CD4-positive, alpha-beta T cell (primary cell): ENCODE results near the gene STARD7. TPM values are rescaled to one million over a fixed set of nuclear protein-coding genes. Genes with fewer than 3 reads are reported as not detected.

Experiments
- ATAC-seq: fragments of 200-7000 bp; cut with Tn5 transposase; one replicate; pipeline ENCODE4 v1.10.0; 2022; ENCODE audit warnings: mild to moderate bottlenecking; ENCODE audit not compliant: poor library complexity
- CTCF ChIA-PET: fragments of 350-600 bp; sonication (Branson Sonifier 250); formaldehyde crosslinking; loops from one replicate; lab custom pipeline; 2021; ENCODE audit warnings: antibody characterized with exemption, inconsistent platforms; lab: Charles Lee
- POLR2A ChIA-PET: fragments of 350-600 bp; sonication (Branson Sonifier 250); formaldehyde crosslinking; loops from one replicate; lab custom pipeline; 2021; ENCODE audit warnings: antibody characterized with exemption, inconsistent platforms; lab: Charles Lee
- DNase-seq, 14 experiments: peaks; one replicate each; pipeline ENCODE4 v3.0.0-alpha.2; 2013 to 2020; ENCODE audit warnings: mixed read lengths in 2 of 14
- H3K27ac ChIP-seq, 2 donors: one replicate each; pipeline versions ENCODE4 v1.5.1 to v1.7.0; 2013; ENCODE audit warnings: low read length in 2 of 2, low read depth in 1 of 2, mild to moderate bottlenecking in 1 of 2
- H3K27me3 ChIP-seq, 2 experiments: 1 replicate in 1 of 2; 2 replicates in 1 of 2; pipeline versions ENCODE4 v1.6.1 to v1.7.0; 2013; ENCODE audit warnings: low read length in 2 of 2, control low read depth in 1 of 2, mild to moderate bottlenecking in 1 of 2, moderate library complexity in 1 of 2; ENCODE audit not compliant: insufficient read depth in 2 of 2, control insufficient read depth in 1 of 2
- H3K36me3 ChIP-seq: one replicate; pipeline ENCODE4 v1.6.1; 2013; ENCODE audit warnings: low read length, control low read depth; ENCODE audit not compliant: insufficient read depth
- H3K4me1 ChIP-seq: one replicate; pipeline ENCODE4 v1.6.1; 2013; ENCODE audit warnings: low read length, control low read depth; ENCODE audit not compliant: insufficient read depth
- H3K4me3 ChIP-seq: one replicate; pipeline ENCODE4 v1.5.1; 2013; ENCODE audit warnings: mild to moderate bottlenecking, low read length, moderate library complexity
- H3K9me3 ChIP-seq, 2 experiments: 1 replicate in 1 of 2; 2 replicates in 1 of 2; pipeline versions ENCODE4 v1.6.1 to v1.7.0; 2013; ENCODE audit warnings: low read length in 2 of 2, mild to moderate bottlenecking in 2 of 2, control low read depth in 1 of 2, moderate library complexity in 1 of 2; ENCODE audit not compliant: control insufficient read depth in 1 of 2, insufficient read depth in 1 of 2
- H3K27ac Mint-ChIP-seq: one replicate; pipeline ENCODE4 v1.8.0; 2020; ENCODE audit warnings: mixed read lengths
- H3K27me3 Mint-ChIP-seq: one replicate; pipeline ENCODE4 v1.8.0; 2021; ENCODE audit warnings: mixed read lengths
- H3K36me3 Mint-ChIP-seq: one replicate; pipeline ENCODE4 v1.8.0; 2021; ENCODE audit warnings: low read depth, mixed read lengths
- H3K4me1 Mint-ChIP-seq: one replicate; pipeline ENCODE4 v1.8.0; 2021; ENCODE audit warnings: low read depth, mixed read lengths
- H3K4me3 Mint-ChIP-seq: one replicate; pipeline ENCODE4 v1.8.0; 2020; ENCODE audit warnings: mild to moderate bottlenecking, mixed read lengths
- H3K9me3 Mint-ChIP-seq: one replicate; pipeline ENCODE4 v1.8.0; 2020; ENCODE audit warnings: mixed read lengths
- CTCF ChIP-seq: fragments of 200-600 bp; IDR thresholded peaks from one replicate; pipeline ENCODE4 v1.8.0; 2022; ENCODE audit warnings: antibody characterized with exemption, mild to moderate bottlenecking
- intact Hi-C, 2 experiments: fragments of 100-400 bp; cut with DNase I in 1 of 2; cut with micrococcal nuclease in 1 of 2; formaldehyde crosslinking; loops; one replicate each; pipeline versions ENCODE4 v1.15.1 to v1.9.0; 2023 to 2025; cut with DNase I, micrococcal nuclease
- total RNA-seq, 174 experiments: library from RNA in 2 of 174; stranded (reverse) in 2 of 174; gene quantifications; one replicate each; pipeline ENCODE4 v1.2.3 and lab custom pipeline; 2021 to 2026

The STARD7 gene
- total RNA-seq, 2 experiments from 2014 or later: 57.4 to 58.6 TPM

- H3K27ac Mint-ChIP-seq: peak overlapping the region; percentile 90
- H3K9me3 ChIP-seq: peaks cover 0 to 8% of the 10 kb centered on the region in 2 experiments
- H3K4me1 Mint-ChIP-seq: peaks cover 46% of the 10 kb centered on the region
- no peaks in the 10 kb centered on the region for H3K27me3 ChIP-seq
- TF ChIP-seq CTCF: no peak
- H3K4me3 ChIP-seq: peak overlapping the region; percentile 27
- H3K36me3 Mint-ChIP-seq: no peaks in the 10 kb centered on the region
- H3K27me3 Mint-ChIP-seq: no peaks in the 10 kb centered on the region
- intact Hi-C loops: loop anchor here (1.0 to 2.0 kb wide), 2 partner anchors 16 to 20 kb away; partner anchors contain the start of gene DUSP2 (in 1 of the 2)
- DNase-seq: peak in 7 of 14 experiments; percentile 44 to 88 (median 64)
- ATAC-seq: peak; percentile 88
- peaks cover 49% of the 10 kb centered on the region for H3K4me1 ChIP-seq
- H3K27ac ChIP-seq: peak overlapping the region; percentile 68 to 77
- no peaks in the 10 kb centered on the region for H3K36me3 ChIP-seq
- CTCF ChIA-PET: interaction anchor here (1.0 to 1.1 kb wide), 2 partner anchors 10 to 172 kb away, joined by 3 read pairs; no protein-coding TSS in a partner anchor
- H3K4me3 Mint-ChIP-seq: peak overlapping the region; percentile 65
- H3K9me3 Mint-ChIP-seq: peaks cover 7% of the 10 kb centered on the region
- POLR2A ChIA-PET: interaction anchor here (1.0 to 4.1 kb wide), 5 partner anchors 10 to 96 kb away, joined by 3 to 64 read pairs (median 7); partner anchors contain the start of genes DUSP2 and STARD7
These were observed 44.0 kb downstream of the STARD7 start for GRCh38 chr2:96164459-96165184.

- Mint-ChIP-seq H3K36me3 (no peaks in the 10 kb centered on the region), H3K4me1 (peaks cover 54% of the 10 kb centered on the region), H3K27me3 (no peaks in the 10 kb centered on the region), H3K27ac (peak overlapping the region; percentile 90), H3K9me3 (peaks cover 6% of the 10 kb centered on the region), H3K4me3 (peak overlapping the region; percentile 65)
- DNase-seq (peak in 9 of 14 experiments; percentile 37 to 89 (median 58)), ATAC-seq (peak; percentile 58)
- H3K4me3 ChIP-seq: peak overlapping the region; percentile 27
- H3K9me3 ChIP-seq: peaks cover 0 to 8% of the 10 kb centered on the region in 2 experiments
- ChIA-PET POLR2A (interaction anchor here (1.0 to 4.1 kb wide), 5 partner anchors 11 to 97 kb away, joined by 3 to 64 read pairs (median 7); partner anchors contain the start of genes DUSP2 and STARD7), CTCF (interaction anchor here (1.1 kb wide), 1 partner anchor 171 kb away, joined by 3 read pairs; no protein-coding TSS in a partner anchor)
- no peak for TF ChIP-seq CTCF
- H3K36me3 ChIP-seq: no peaks in the 10 kb centered on the region
- peaks cover 56% of the 10 kb centered on the region for H3K4me1 ChIP-seq
- no peaks in the 10 kb centered on the region for H3K27me3 ChIP-seq
- intact Hi-C loops: loop anchor here (1.0 to 2.0 kb wide), 2 partner anchors 16 to 19 kb away; partner anchors contain the start of gene DUSP2 (in 1 of the 2)
- peak overlapping the region; percentile 68 to 77 for H3K27ac ChIP-seq
These were observed 44.7 kb downstream of the STARD7 start for GRCh38 chr2:96163768-96164429.

- Histone ChIP-seq H3K27ac (peak overlapping the region; percentile 68 to 77), H3K27me3 (no peaks in the 10 kb centered on the region), H3K4me3 (no peak overlapping the region), H3K9me3 (peaks cover 0 to 8% of the 10 kb centered on the region in 2 experiments), H3K36me3 (no peaks in the 10 kb centered on the region), H3K4me1 (peaks cover 61% of the 10 kb centered on the region)
- intact Hi-C loops: no loop called here
- Mint-ChIP-seq H3K9me3 (peaks cover 6% of the 10 kb centered on the region), H3K27me3 (no peaks in the 10 kb centered on the region), H3K27ac (peak overlapping the region; percentile 90), H3K4me1 (peaks cover 57% of the 10 kb centered on the region), H3K36me3 (no peaks in the 10 kb centered on the region), H3K4me3 (peak overlapping the region; percentile 27)
- DNase-seq (no peak), ATAC-seq (no peak)
- TF ChIP-seq CTCF: no peak
- ChIA-PET CTCF (interaction anchor here (1.1 to 1.9 kb wide), 3 partner anchors 11 to 171 kb away, joined by 3 to 7 read pairs (median 5); no protein-coding TSS in a partner anchor), POLR2A (interaction anchor here (0.6 to 4.1 kb wide), 4 partner anchors 12 to 53 kb away, joined by 3 to 64 read pairs (median 8); partner anchors contain the start of genes DUSP2 and STARD7)
These were observed 45.2 kb downstream of the STARD7 start for GRCh38 chr2:96163415-96163767.
